Chondrocyte (in vitro differentiated cells): ENCODE measurements around the gene SLC13A3. TPM values are rescaled to one million over a fixed set of nuclear protein-coding genes. Genes with fewer than 3 reads are reported as not detected.

ENCODE experiments used
- DNase-seq: peaks from one replicate; pipeline ENCODE4 v3.0.0; 2021; ENCODE audit warnings: mixed read lengths, low spot score
- H3K27ac Mint-ChIP-seq: one replicate; pipeline ENCODE4 v1.8.0; 2021; ENCODE audit warnings: mild to moderate bottlenecking, moderate library complexity, mixed read lengths; ENCODE audit not compliant: unreplicated experiment
- H3K27me3 Mint-ChIP-seq: 2 replicates; pipeline ENCODE4 v1.8.0; 2021; ENCODE audit warnings: low read depth, mixed read lengths
- H3K36me3 Mint-ChIP-seq: 2 replicates; pipeline ENCODE4 v1.8.0; 2021; ENCODE audit warnings: low read depth, mixed read lengths
- H3K4me1 Mint-ChIP-seq: 2 replicates; pipeline ENCODE4 v1.8.0; 2021; ENCODE audit warnings: low read depth, mild to moderate bottlenecking, mixed read lengths
- H3K4me3 Mint-ChIP-seq: one replicate; pipeline ENCODE4 v1.8.0; 2021; ENCODE audit warnings: mild to moderate bottlenecking, moderate library complexity, mixed read lengths; ENCODE audit not compliant: unreplicated experiment
- H3K9me3 Mint-ChIP-seq: 2 replicates; pipeline ENCODE4 v1.8.0; 2021; ENCODE audit warnings: low read depth, mixed read lengths
- CTCF ChIP-seq: fragments of 200-600 bp; sonication (generic); IDR thresholded peaks from 2 replicates; pipeline ENCODE4 v1.5.0; 2021; ENCODE audit warnings: antibody characterized with exemption, mild to moderate bottlenecking, moderate library complexity
- total RNA-seq: library from RNA; stranded (reverse); gene quantifications from 3 replicates; pipeline ENCODE4 v1.2.1, GENCODE V29; 2021

SLC13A3 gene
- total RNA-seq, 1 donor from 2014 or later: 2.5 TPM

- Mint-ChIP-seq H3K4me1 (peaks cover 44% of the 10 kb centered on the region), H3K27me3 (no peaks in the 10 kb centered on the region), H3K36me3 (peaks cover 9% of the 10 kb centered on the region), H3K4me3 (peak overlapping the region; percentile 76), H3K9me3 (peaks cover 2% of the 10 kb centered on the region), H3K27ac (peak overlapping the region; percentile 95)
- DNase-seq: no peak
- TF ChIP-seq CTCF: no peak
Measured at GRCh38 chr20:46689754-46690085, 38.5 kb upstream of the SLC13A3 start.

- TF ChIP-seq CTCF: peak; percentile 57
- Mint-ChIP-seq H3K36me3 (peaks cover 9% of the 10 kb centered on the region), H3K4me1 (peaks cover 44% of the 10 kb centered on the region)
Measured at GRCh38 chr20:46689082-46689753, 38.0 kb upstream of the SLC13A3 start, which contains the start of gene TP53RK. TSS of gene TP53RK (minus strand) at chr20:46689444. CDS start at chr20:46689414, 30 bp downstream.

GRCh38 chr20:46688151-46689081, 37.2 kb upstream of the SLC13A3 start:
- Mint-ChIP-seq H3K4me1 (peaks cover 52% of the 10 kb centered on the region), H3K4me3 (peak overlapping the region; percentile 76), H3K36me3 (peaks cover 9% of the 10 kb centered on the region), H3K27ac (peak overlapping the region; percentile 95), H3K9me3 (peaks cover 2% of the 10 kb centered on the region), H3K27me3 (no peaks in the 10 kb centered on the region)
- TF ChIP-seq CTCF: no peak
- no peak for DNase-seq

More at GRCh38 chr20:46689082-46689753, 38.0 kb upstream of the SLC13A3 start, which contains the start of gene TP53RK:
- peak within 1 kb of the TSS; percentile 76 for H3K4me3 Mint-ChIP-seq
- H3K9me3 Mint-ChIP-seq: peaks cover 2% of the 10 kb centered on the region
- H3K27ac Mint-ChIP-seq: peak within 1 kb of the TSS; percentile 95
- no peaks in the 10 kb centered on the region for H3K27me3 Mint-ChIP-seq
- DNase-seq: peak; percentile 100

GRCh38 chr20:46683939-46684750, 32.9 kb upstream of the SLC13A3 start:
- Mint-ChIP-seq H3K4me1 (peaks cover 54% of the 10 kb centered on the region), H3K36me3 (peaks cover 9% of the 10 kb centered on the region), H3K27me3 (no peaks in the 10 kb centered on the region), H3K27ac (peak overlapping the region; percentile 88), H3K9me3 (no peaks in the 10 kb centered on the region), H3K4me3 (peak overlapping the region; percentile 71)
- no peak for TF ChIP-seq CTCF
- no peak for DNase-seq

- peaks cover 53% of the 10 kb centered on the region for H3K4me1 Mint-ChIP-seq
- H3K27me3 Mint-ChIP-seq: no peaks in the 10 kb centered on the region
- H3K9me3 Mint-ChIP-seq: no peaks in the 10 kb centered on the region
- peaks cover 9% of the 10 kb centered on the region for H3K36me3 Mint-ChIP-seq
- DNase-seq: no peak
- H3K27ac Mint-ChIP-seq: peak overlapping the region; percentile 88
- TF ChIP-seq CTCF: no peak
- H3K4me3 Mint-ChIP-seq: peak overlapping the region; percentile 71
Measured at GRCh38 chr20:46683668-46683938, 32.3 kb upstream of the SLC13A3 start.
